Liver (tissue), 9 donors: ENCODE data around the gene CTU2. TPM values are rescaled to one million over a fixed set of nuclear protein-coding genes. Genes with fewer than 3 reads are reported as not detected.

Experiments
- DNase-seq: peaks from one replicate; pipeline ENCODE4 v3.0.0-alpha.2; 2017; ENCODE audit warnings: low spot score
- H3K27ac ChIP-seq, 2 donors: one replicate each; pipeline ENCODE4 v1.7.0; 2013; ENCODE audit warnings: inconsistent platforms in 2 of 2, low read length in 2 of 2, control low read depth in 1 of 2, low read depth in 1 of 2, mild to moderate bottlenecking in 1 of 2
- H3K27me3 ChIP-seq, 4 donors: one replicate each; pipeline versions ENCODE4 v1.6.1 to v1.7.0; 2013; ENCODE audit warnings: low read length in 3 of 4, inconsistent platforms in 1 of 4, mild to moderate bottlenecking in 1 of 4, moderate library complexity in 1 of 4; ENCODE audit not compliant: control insufficient read depth in 4 of 4, insufficient read depth in 4 of 4
- H3K36me3 ChIP-seq, 4 donors: one replicate each; pipeline versions ENCODE4 v1.6.1 to v1.7.0; 2013; ENCODE audit warnings: low read length in 3 of 4, mild to moderate bottlenecking in 3 of 4, low read depth in 1 of 4, moderate library complexity in 1 of 4; ENCODE audit not compliant: control insufficient read depth in 4 of 4, insufficient read depth in 3 of 4
- H3K4me1 ChIP-seq, 4 donors: one replicate each; pipeline versions ENCODE4 v1.6.1 to v1.7.0; 2013; ENCODE audit warnings: low read length in 3 of 4, mild to moderate bottlenecking in 3 of 4, moderate library complexity in 1 of 4; ENCODE audit not compliant: control insufficient read depth in 4 of 4, insufficient read depth in 4 of 4
- H3K4me3 ChIP-seq, 3 donors: one replicate each; pipeline versions ENCODE4 v1.6.1 to v1.7.0; 2013; ENCODE audit warnings: low read length in 3 of 3, control low read depth in 1 of 3, low read depth in 1 of 3, mild to moderate bottlenecking in 1 of 3
- H3K9ac ChIP-seq, 2 donors: one replicate each; pipeline ENCODE4 v1.7.0; 2013; ENCODE audit warnings: low read length in 2 of 2, mild to moderate bottlenecking in 2 of 2, moderate library complexity in 2 of 2, control low read depth in 1 of 2, low read depth in 1 of 2
- H3K9me3 ChIP-seq, 4 donors: one replicate each; pipeline versions ENCODE4 v1.6.1 to v1.7.0; 2013; ENCODE audit warnings: low read length in 3 of 4; ENCODE audit not compliant: control insufficient read depth in 4 of 4
- CTCF ChIP-seq: fragments of 150-350 bp; IDR thresholded peaks from 2 replicates; pipeline ENCODE4 v1.5.1; 2017; ENCODE audit warnings: improper control_type of control experiment, low read depth, low read length; ENCODE audit not compliant: missing input control
- EGR1 ChIP-seq, 2 donors: IDR thresholded peaks; 2 replicates each; pipeline ENCODE4 v1.6.1; 2016 to 2018; ENCODE audit warnings: antibody characterized with exemption in 2 of 2, low read depth in 2 of 2
- FOXA1 ChIP-seq: IDR thresholded peaks from 2 replicates; pipeline ENCODE4 v1.6.1; 2016; ENCODE audit warnings: antibody characterized with exemption
- FOXA2 ChIP-seq: IDR thresholded peaks from 2 replicates; pipeline ENCODE4 v1.6.1; 2016; ENCODE audit warnings: antibody characterized with exemption
- HNF4G ChIP-seq: IDR thresholded peaks from 2 replicates; pipeline ENCODE4 v1.6.1; 2016; ENCODE audit warnings: antibody characterized with exemption
- REST ChIP-seq: IDR thresholded peaks from 2 replicates; pipeline ENCODE4 v1.6.1; 2016; ENCODE audit warnings: antibody characterized with exemption, mild to moderate bottlenecking
- RXRA ChIP-seq, 2 donors: IDR thresholded peaks; 2 replicates each; pipeline ENCODE4 v1.6.1; 2017 to 2018; ENCODE audit warnings: antibody characterized with exemption in 2 of 2, mild to moderate bottlenecking in 1 of 2
- SP1 ChIP-seq: IDR thresholded peaks from 2 replicates; pipeline ENCODE4 v1.6.1; 2018; ENCODE audit warnings: antibody characterized with exemption, mild to moderate bottlenecking
- TAF1 ChIP-seq: conservative IDR thresholded peaks from 2 replicates; pipeline ENCODE4 v1.6.1; 2016; ENCODE audit warnings: antibody characterized with exemption, mild to moderate bottlenecking
- ZBTB33 ChIP-seq: IDR thresholded peaks from 2 replicates; pipeline ENCODE4 v1.6.1; 2016; ENCODE audit warnings: antibody characterized with exemption
- WGBS: extraction: QIAGEN DNeasy Blood & Tissue Kit; methylation state at CpG from one replicate; pipeline ENCODE4 v1.1.7; 2013; 5-methylcytosine and 5-hydroxymethylcytosine counted together
- polyA plus RNA-seq, 2 donors: library from polyadenylated mRNA; stranded (reverse) in 1 of 2; unstranded in 1 of 2; fragments of 200-250 nt in 1 of 2; fragments of >200 nt in 1 of 2; fragmentation: Nextera tagmentation in 1 of 2; extraction: Ambion mirVana in 1 of 2; gene quantifications; one replicate each; pipeline versions ENCODE4 v1.2.1 to v1.2.3, GENCODE V29; 2013 to 2015
- total RNA-seq, 2 donors: library from RNA; depleted of rRNA; stranded (reverse); fragments of >200 nt; gene quantifications; one replicate each; pipeline ENCODE4 v1.2.3, GENCODE V29; 2014
- donor health status: healthy.
- donor health status: healthy.
- donor health status: healthy.
- donor health status: healthy.
- donor health status: healthy.

Gene CTU2
- total and polyA plus RNA-seq, 4 donors = 7.0 to 8.5 (median 7.4) TPM

- peak overlapping the region in 1 of 2 donors; percentile 12 for H3K9ac ChIP-seq
- TF ChIP-seq EGR1 (IDR thresholded peaks at IDR 0.05; ENCODE audit: low read depth in 2 of 2) (no peak), RXRA (IDR thresholded peaks at IDR 0.05) (no peak), ZBTB33 (no peak), HNF4G (no peak), TAF1 (no peak), FOXA1 (no peak)
- no peak overlapping the region for H3K4me3 ChIP-seq
- no peaks in the 10 kb centered on the region for H3K27me3 ChIP-seq
- WGBS = 78% methylated on average over 30 of the region's 30 CpGs
- no peaks in the 10 kb centered on the region for H3K9me3 ChIP-seq
- DNase-seq = no peak
- H3K27ac ChIP-seq = peak overlapping the region; percentile 81 to 84
- H3K4me1 ChIP-seq = peaks cover 3 to 31% (median 15%) of the 10 kb centered on the region in 4 donors
- peaks cover 2 to 15% (median 6%) of the 10 kb centered on the region in 4 donors for H3K36me3 ChIP-seq
Measured at GRCh38 chr16:88701581-88702370, 4.5 kb upstream of the CTU2 start.

- H3K36me3 ChIP-seq = peaks cover 0 to 10% (median 3%) of the 10 kb centered on the region in 4 donors
Measured at GRCh38 chr16:88702371-88703210, 3.7 kb upstream of the CTU2 start.

More at GRCh38 chr16:88702371-88703210, 3.7 kb upstream of the CTU2 start:
- no peak for TF ChIP-seq REST
- TF ChIP-seq CTCF = no peak
- no peak for TF ChIP-seq TAF1
- no peak for TF ChIP-seq HNF4G
- no peak for TF ChIP-seq FOXA2
- no peak for TF ChIP-seq SP1
- no peak overlapping the region for H3K9ac ChIP-seq
- H3K27ac ChIP-seq = peak overlapping the region; percentile 81 to 84
- H3K9me3 ChIP-seq = no peaks in the 10 kb centered on the region
- DNase-seq = no peak
- peaks cover 6 to 40% (median 24%) of the 10 kb centered on the region in 4 donors for H3K4me1 ChIP-seq
- 83% methylated on average over 31 of the region's 31 CpGs for WGBS
- H3K27me3 ChIP-seq = no peaks in the 10 kb centered on the region
- no peak overlapping the region for H3K4me3 ChIP-seq
